Epidermal melanocyte (primary cell): ENCODE data around the gene TMEM184A.

ENCODE experiments used
- DNase-seq: peaks from one replicate; pipeline ENCODE4 v3.0.0; 2011; ENCODE audit warnings: low spot score; ENCODE audit not compliant: insufficient read length

TMEM184A gene

DNA sequence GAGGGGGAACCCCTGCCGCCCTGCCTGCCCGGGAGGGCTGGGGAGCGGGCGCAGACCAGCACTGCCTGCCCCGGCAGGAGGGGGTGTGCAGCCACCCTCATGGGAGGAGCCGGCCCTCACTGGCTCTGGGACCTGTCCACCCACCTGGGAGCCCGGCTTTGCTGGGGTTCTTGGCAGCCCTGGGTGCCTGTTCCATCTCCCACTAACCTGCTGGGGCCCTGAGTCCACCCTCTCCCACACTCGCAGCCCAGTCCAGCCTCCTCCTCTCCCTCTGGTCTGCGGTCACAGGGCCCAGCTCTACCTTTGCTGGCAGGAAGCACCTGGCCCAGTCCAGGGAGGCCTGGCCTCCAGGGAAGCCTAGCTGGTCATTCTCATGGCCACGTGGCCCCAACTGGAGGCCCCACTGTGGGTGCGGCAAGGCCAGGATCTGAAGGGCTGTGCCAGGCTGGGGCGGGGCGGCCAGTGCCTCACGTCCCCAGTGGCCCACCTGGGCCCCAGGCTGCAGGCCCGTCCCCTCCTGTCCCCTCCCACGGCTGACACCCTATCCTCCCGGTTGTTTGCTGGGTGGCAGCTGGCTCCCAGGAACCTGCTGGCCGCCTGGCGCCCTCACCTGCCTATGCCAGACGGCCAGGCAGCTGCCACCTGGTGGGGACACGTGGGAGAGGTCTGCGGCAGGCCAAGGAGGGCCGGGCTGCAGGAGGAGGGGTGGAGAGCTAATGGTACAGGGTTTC lies at the start of gene TMEM184A:
Gene TMEM184A, minus strand, starts transcription at position 393 of the 731 bp plus-strand sequence. CDS start 721 bp downstream, outside the sequence.
- DNase-seq, result no peak

GRCh38 chr7:1604383-1604782 lies 48.4 kb upstream of the TMEM184A start:
- DNase-seq, result no peak

GRCh38 chr7:1603346-1604225 lies 47.6 kb upstream of the TMEM184A start:
- DNase-seq, result no peak

DNA sequence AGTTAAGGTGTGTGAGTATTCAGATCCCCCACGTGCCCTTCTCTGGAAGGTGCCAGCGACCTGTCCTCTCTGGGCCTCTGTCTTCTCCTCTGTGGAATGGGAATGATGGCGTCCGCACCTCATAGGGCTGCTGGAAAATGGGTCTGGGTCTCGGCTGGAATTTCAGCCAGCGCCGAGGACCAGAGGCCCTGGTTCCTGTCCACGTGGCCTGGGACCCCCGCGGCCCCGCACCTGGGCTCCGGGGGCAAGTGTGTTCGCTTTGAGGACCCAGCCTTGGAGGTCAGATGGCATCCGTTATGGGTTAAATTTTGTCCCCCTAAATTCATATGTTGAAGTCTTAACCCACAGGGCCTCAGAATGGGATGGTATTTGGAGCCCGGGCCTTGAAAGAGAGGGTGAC lies 46.4 kb upstream of the TMEM184A start:
- DNase-seq, result no peak

- no peak for DNase-seq
Measured at GRCh38 chr7:1601956-1602355, 46.0 kb upstream of the TMEM184A start.

- no peak for DNase-seq
Measured at GRCh38 chr7:1599640-1600395, 43.8 kb upstream of the TMEM184A start.

- DNase-seq, result no peak
Measured at GRCh38 chr7:1598961-1599639, 43.1 kb upstream of the TMEM184A start.

DNA sequence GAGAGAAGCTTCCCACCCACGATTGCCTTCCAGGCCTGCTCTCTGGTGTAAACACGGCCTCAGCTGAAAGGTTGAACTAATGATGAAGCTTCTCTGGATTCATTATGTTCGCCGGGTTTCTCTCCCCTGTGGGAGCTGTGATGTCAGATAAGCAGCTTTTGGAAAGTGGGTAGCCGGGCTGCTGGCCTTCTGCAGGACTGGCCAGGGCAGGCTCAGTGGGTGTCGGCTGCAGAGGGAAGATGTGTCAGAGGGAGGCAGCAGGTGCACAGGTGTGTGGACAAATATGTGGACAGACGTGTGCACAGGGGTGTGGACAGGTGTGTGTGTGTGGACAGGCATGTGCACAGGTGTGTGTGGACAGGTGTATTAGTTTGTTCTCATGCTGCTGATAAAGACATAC lies 42.3 kb upstream of the TMEM184A start:
- DNase-seq, result no peak

GRCh38 chr7:1597791-1598190 lies 41.8 kb upstream of the TMEM184A start:
- no peak for DNase-seq

DNA sequence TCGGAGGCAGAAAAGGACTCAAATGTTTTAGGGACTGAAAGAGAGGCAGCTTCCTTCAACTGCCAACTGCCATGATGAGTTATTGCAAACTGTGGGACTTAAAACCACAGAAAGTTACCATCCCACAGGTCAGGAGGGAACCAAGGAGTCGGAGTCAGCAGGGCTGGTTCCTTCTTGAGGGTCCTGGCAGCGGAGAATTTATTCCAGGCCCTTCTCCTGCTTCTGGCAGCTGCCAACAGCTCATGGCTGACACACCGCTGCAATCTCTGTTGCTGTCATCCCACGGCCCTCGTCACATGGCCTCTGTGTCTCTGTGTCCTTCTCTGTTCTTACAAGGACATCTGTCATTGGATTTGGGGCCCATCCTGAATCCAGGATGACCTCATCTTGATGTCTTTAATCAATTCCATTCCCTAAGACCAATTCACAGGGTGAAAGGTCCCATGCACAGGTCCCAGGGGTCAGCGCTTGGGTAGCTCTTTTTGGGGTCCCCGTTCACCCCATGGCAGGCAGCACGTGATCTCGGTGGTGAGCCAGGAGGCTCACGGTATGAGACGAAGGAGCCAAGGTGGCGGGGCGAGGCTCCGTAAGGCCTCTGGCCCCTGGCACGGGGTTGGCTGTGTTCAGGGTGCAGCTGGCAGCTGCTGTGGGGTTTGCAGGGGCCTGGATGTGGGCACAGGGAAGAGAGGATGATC lies 41.2 kb upstream of the TMEM184A start:
- no peak for DNase-seq

- no peak for DNase-seq
Measured at GRCh38 chr7:1596181-1597043, 40.4 kb upstream of the TMEM184A start.

- no peak for DNase-seq
Measured at GRCh38 chr7:1595636-1596035, 39.6 kb upstream of the TMEM184A start.

GRCh38 chr7:1595027-1595426 lies 39.0 kb upstream of the TMEM184A start:
- DNase-seq, result no peak

GRCh38 chr7:1593904-1594421 lies 38.0 kb upstream of the TMEM184A start:
- no peak for DNase-seq

- DNase-seq, result no peak
Measured at GRCh38 chr7:1593091-1593866, 37.3 kb upstream of the TMEM184A start.

DNA sequence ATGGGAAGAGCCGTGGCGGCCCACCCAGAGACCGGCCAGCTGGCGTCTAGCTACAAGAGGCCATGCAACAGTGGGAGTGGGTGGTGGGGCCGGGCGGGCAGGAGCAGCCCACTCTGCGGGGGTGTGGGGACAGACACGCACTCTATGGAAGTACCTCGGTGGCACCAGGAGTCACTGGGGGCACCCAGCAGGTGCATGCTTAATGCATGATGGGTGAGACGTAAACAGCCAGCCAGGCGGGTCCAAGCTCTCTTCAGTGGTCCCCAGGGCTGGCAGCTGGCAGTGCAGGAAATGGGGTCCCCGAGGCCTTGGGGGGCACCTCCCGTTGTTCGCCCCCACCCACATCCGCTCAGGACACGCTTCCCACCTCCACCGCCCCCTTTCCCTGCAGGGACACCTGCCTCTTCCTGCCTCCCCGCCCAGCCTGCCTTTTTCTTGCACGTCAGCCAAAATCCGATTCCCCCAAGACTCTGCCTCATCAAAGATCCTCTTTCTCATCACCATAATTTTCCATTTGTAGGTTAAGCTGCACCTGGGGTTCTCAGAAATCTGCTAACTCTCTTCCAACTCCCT lies 36.4 kb upstream of the TMEM184A start:
- DNase-seq, result no peak

- DNase-seq, result no peak
Measured at GRCh38 chr7:1591876-1592275, 35.9 kb upstream of the TMEM184A start.

DNA sequence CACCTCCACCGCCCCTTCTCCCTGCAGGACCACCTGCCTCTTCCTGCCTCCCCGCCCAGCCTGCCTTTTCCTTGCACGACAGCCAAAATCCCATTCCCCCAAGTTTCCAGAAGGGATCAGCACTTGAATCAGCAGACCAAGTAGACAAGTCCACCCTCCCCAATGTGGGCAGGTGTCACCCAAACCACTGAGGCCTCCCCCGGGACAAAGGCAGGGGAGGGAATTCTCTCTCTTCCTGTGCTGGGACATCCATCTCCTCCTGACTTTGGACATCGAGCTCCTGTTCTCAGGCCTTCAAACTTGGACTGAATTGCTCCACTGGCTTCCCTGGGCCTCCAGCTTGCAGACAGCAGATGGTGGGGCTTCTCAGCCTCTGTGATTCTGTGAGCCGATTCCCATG lies 35.4 kb upstream of the TMEM184A start:
- DNase-seq, result no peak
